Activated CD4-positive, CD25-positive, alpha-beta regulatory T cell treated with anti-CD3 and anti-CD28 coated beads, Interleukin-2, amount 50 U/mL, for 16 hours (primary cell): Measurements from ENCODE around the gene DAPK1.

Experiments used
- DNase-seq: peaks from one replicate; pipeline ENCODE4 v3.0.0-alpha.2; 2020; ENCODE audit warnings: low read depth, low spot score

Gene DAPK1

DNA sequence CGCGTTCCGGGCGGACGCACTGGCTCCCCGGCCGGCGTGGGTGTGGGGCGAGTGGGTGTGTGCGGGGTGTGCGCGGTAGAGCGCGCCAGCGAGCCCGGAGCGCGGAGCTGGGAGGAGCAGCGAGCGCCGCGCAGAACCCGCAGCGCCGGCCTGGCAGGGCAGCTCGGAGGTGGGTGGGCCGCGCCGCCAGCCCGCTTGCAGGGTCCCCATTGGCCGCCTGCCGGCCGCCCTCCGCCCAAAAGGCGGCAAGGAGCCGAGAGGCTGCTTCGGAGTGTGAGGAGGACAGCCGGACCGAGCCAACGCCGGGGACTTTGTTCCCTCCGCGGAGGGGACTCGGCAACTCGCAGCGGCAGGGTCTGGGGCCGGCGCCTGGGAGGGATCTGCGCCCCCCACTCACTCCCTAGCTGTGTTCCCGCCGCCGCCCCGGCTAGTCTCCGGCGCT is at the start of gene DAPK1:
DAPK1 (plus strand) TSS at position 264 of the 442 bp plus-strand sequence. CDS start 1,211 bp downstream, outside the sequence.
- no peak for DNase-seq

DNA sequence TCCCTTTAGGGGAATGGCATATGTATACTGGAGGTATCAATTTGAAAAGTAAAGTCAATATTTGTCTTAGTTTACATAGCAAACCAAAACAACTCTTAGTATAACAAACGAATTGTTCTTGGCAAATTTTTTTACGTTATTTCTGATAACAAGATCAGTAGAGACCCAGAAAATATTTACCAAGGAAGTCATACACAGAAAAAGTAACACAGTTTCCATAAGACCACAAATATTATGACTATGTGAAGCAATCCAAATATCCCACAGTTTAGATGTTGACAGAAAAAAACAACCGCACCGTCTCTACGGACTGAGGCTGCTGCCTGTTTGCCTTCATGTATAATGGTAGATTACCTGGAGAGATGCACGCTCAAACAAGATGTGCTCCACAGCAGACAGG is 46.5 kb upstream of the DAPK1 start:
- no peak for DNase-seq

DNA sequence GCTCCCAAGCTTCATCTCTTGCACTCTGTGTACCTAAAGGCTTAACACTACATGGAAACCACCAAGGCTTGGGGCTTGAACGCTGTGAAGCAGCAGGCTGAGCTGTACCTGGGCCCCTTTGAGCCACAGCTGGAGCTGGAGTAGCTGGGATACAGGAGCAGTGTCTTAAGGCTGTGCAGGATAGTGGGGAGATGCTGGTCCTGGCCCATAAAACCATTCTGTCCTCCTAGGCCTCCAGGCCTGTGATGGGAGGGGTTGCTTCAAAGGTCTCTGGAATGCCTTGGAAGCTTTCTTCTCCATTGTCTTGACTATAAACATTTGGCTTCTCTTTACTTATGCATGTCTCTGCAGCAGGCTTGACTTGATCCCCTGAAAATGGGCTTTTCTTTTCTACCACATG is 42.3 kb upstream of the DAPK1 start:
- no peak for DNase-seq

DNA sequence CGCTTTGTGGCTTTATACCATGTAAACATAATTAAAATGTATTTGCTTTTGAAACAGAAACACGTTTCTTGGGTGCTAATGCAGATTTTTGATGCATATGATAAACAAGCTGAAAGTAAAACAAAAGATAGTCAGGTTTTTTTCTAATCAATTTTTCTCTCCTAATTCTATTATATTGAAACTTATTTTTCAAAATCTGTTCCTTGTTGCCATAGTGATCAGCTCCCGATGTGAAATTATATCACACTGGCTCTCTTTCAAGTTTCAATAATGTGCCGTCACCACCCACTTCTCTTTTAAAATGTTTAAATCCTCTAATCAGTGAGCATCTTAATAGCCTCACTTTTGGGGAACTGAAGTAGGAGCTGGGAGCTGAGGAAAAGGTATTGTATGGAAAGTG is 36.4 kb upstream of the DAPK1 start:
- DNase-seq = no peak

- no peak for DNase-seq
Measured at GRCh38 chr9:87464110-87464991, 33.3 kb upstream of the DAPK1 start.

DNA sequence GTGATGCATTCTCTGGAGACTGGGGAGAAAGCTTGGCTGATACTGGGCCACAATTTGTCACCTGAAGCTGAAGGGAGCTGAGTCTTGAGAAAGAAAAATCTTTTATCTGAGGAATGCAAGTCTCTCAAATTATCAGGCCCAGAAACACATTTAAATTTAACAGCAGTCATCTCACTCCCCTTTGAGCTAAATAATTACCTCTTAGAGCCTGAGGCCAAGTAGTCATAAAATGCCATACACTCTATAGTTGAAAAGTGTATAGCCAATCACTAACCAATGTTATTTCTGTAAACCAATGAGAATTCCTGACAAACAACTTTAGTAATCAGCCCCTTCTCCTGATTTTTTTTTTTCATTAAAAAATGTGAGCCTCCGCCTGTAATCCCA is 32.7 kb upstream of the DAPK1 start:
- no peak for DNase-seq

- no peak for DNase-seq
Measured at GRCh38 chr9:87465816-87466215, 31.9 kb upstream of the DAPK1 start.

DNA sequence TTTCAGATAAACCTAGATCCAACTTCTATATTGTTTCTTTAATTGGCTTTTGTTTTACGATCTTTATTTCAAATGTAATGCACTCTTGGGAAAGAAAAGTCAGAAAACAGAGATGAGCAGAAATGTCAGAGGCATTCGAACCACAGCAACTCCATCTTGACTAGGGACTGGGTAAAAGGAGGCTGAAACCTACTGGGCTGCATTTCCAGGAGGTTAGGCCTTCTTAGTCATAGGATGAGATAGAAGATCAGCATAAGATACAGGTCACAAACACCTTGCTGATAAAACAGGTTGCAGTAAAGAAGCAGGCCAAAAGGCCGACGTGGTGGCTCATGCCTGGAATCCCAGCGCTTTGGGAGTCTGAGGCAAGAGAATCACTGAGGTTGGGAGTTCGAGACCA is 30.5 kb upstream of the DAPK1 start:
- DNase-seq = no peak

DNA sequence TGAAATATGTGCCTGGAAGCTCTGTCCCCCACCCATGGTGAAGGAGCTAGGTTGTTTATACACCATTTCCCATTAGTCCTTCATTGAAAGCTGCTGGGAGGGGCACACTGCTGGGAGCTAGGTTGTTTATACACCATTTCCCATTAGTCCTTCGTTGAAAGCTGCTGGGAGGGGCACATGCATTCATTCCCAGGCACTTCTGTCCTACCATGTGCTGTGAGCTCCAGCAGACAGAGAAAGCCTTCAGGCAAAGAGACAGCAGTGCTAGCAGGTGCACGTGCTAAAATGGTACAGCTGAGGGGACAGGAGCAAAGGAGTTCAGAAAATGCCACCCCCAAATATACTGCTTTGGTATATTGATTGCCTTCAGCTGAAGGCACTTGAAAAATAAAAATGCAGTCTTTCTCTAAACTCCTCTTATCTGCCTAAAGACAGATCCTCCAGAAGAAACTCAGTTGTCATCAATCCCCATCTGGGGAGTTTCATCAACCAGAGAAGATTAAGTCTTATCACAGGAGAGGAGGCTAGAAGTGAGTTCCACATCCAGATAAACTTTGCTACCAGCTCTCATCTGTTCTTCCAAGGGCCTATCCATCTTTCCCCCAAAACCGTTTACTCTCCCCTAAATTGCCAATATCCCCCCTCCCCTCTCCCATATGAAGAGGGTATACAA is 27.7 kb upstream of the DAPK1 start:
- DNase-seq = no peak

DNA sequence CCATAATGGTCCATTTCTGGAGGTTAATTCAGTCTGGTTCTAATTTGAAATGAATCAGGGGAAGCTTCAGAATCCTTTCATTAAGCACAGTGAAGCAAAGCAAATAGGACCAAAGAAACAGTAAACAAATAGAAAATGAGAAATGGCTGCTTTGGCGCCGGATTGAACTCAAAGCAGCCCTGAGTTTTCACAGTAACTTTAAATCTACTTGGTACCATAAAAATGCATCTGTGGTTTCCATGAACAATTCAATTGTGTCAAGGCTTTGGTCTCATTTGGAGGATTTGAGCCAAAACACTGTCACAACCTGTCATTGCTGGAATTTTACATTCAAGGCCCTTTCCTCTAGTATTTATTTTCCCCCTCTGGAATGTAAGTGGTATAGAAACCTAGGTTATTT is 25.9 kb upstream of the DAPK1 start:
- no peak for DNase-seq

DNA sequence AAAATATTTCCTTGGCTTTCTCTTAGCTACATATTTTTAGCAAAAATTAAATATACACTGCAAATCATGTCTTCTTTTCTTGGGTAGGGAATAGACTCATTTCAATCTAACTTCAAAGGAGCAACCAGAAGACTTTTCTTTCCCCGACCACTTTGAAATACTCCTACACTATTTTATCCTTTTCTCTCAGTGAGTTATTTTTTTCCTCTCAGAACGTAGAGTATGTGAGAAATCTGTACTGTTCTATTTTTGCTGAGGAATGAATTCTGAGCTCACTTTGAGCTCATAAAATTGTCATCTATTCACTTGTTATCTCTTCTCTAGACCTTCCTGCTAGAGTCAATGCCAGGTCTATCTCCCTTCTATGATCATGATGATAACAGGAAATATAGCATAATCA is 22.2 kb upstream of the DAPK1 start:
- no peak for DNase-seq

DNA sequence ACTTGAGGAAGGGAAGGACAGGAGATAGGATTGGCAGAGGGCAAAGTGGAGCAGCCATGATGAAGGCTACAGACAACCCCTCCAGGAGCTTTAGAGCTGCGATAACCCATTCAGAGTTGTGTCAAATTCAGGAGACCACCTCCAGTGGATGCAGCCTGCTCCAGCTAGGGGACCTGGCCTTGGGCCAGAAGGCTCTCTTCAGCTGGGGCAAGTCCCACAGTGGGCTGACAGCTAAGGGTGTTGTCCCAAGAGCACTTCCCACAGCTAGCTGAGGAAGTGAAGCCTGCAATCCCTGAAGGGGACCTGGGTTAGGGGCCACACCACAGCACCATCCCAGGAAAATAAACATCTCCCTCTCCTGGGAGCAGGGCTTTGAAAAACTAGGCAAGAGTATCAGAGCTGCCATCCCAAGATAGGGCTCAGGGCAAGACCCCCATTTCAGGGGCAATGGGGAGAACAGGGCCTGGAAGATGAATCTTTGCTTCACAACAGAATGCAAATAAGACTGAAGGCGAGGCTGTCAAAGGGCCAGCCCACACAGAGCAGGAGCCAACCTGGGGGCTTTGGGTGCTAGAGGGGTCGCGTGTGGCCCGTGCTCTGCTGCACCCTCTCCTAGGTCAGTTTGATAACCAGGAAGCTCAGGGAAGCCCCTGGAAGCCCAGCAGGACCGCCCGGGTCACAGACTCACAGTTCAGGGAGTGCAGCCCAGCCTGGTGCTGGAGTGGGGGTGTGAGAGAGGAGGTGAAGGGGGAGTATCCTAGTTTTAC is 19.3 kb upstream of the DAPK1 start:
- DNase-seq = no peak

- no peak for DNase-seq
Measured at GRCh38 chr9:87479801-87480201, 17.9 kb upstream of the DAPK1 start.

DNA sequence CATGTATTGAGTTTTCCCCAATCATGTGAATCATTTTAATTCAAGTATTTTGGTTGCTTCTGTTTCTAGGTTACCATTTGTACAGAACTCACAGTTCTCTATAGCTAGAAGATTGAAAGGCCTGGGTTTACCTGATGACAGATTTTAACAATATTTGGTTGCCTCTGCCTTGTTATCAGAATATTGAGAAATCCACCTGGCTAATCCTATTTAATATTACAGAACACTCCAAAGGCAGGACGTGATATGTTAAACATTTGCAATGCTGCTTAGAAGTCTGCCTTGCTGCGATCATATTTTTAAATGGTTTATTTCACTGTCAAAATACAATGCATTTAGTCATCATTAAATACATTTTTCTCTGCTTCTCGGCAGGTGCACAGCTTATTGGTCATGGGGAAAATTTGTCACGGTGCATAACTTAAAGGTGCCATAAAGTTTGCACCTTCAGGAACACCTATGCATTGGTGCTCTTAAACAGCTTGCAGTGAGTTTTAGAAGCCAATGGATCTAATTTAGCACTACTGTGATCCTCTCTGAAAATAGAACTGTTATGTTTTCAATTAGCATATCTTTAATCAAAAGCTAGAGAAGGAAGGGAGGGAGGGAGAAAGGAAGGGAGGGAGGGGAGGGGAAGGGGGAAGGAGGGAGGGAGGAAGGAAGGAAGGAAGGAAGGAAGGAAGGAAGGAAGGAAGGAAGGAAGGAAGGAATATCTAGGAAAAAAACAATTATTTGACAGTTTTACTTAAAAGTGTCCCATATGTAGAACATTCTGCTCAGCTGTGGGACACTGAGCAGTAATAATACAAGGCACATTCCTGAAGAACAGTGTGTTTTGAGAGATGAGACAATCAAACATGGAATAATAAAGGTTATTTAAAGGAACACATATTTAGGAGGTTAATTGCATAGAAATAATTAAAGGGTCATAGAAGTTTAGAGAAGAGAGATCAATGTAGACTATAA is 15.5 kb upstream of the DAPK1 start:
- no peak for DNase-seq

DNA sequence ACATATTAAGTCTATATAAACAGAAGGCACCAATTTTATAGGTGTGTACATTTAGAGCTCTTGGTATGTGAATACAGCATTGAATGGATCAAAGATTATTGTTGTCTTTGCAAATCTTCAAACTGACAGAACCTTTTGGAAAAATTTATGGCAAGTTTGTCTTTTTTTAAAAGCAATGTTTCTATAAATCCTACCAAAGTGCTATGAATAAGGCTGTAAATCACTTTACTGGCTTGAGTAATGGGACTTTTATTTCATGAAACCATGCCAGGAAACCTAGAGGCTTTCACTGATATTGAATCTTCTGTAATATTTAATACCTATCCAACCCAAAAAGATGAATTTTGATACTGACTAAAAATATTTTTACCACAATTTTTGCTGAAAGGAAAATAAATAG is 7.4 kb upstream of the DAPK1 start:
- DNase-seq = no peak

DNA sequence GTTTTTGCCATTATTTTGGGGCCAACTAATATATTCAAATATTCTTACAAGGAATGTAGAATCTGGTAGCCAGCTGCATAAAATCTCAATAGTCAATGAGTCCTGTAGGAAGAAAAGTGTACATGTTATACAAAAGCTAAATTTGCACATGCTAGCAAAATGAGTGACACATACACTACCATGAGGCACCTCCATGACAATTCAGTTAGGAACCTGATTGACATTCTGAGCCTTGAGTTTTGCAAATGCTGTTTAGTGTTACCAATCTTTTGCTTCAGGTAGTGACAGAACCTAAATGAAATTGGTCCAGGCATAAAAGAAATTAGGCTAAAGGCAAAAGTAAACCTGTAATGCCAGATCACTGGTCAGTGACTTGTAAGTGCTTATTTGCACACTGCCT is 6.8 kb upstream of the DAPK1 start:
- DNase-seq = no peak

- DNase-seq = no peak
Measured at GRCh38 chr9:87491523-87491922, 6.1 kb upstream of the DAPK1 start.

DNA sequence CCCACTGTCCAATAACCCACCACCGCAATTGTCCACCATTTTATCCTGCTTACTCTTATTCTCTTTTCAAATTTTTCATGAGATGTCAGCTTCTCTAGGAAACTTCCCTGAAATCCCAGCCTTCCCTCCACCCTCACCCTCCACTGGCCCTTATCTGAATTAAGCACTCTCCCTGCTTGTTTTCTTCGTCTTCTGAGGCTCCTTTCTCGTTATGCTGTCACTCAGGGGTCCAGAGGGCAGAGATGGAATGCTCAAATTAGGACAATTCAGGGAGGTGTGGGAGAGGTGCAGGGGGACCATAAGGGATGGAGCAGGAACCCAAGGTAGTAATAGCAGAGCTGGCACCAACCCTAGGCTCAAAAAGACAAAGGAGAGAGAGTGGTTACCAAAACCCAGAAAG is 5.0 kb upstream of the DAPK1 start:
- no peak for DNase-seq

- no peak for DNase-seq
Measured at GRCh38 chr9:87494970-87495471, 2.6 kb upstream of the DAPK1 start.

GRCh38 chr9:87497080-87497603 is 525 bp upstream of the DAPK1 start:
- no peak for DNase-seq
